Neuronal stem cell (in vitro differentiated cells): ENCODE results near the gene SHROOM4.

Experiments
- DNase-seq: peaks from one replicate; pipeline ENCODE4 v3.0.0-alpha.2; 2013; ENCODE audit warnings: low spot score
- H2AFZ ChIP-seq: one replicate; pipeline ENCODE4 v1.6.1; 2013; ENCODE audit warnings: mild to moderate bottlenecking, low read length, inconsistent platforms
- H2AK5ac ChIP-seq: 2 replicates; pipeline ENCODE4 v1.6.1; 2013; ENCODE audit warnings: low read depth, mild to moderate bottlenecking, inconsistent platforms, low read length, moderate library complexity, mixed read lengths
- H2BK120ac ChIP-seq: 2 replicates; pipeline ENCODE4 v1.6.1; 2013; ENCODE audit warnings: low read depth, mild to moderate bottlenecking, inconsistent platforms, low read length, moderate library complexity, mixed read lengths
- H2BK12ac ChIP-seq: one replicate; pipeline ENCODE4 v1.6.1; 2013; ENCODE audit warnings: low read length, inconsistent platforms
- H2BK15ac ChIP-seq: 2 replicates; pipeline ENCODE4 v1.6.1; 2013; ENCODE audit warnings: mild to moderate bottlenecking, low read length, inconsistent platforms, mixed read lengths
- H2BK5ac ChIP-seq: one replicate; pipeline ENCODE4 v1.6.1; 2013; ENCODE audit warnings: inconsistent platforms, mild to moderate bottlenecking, low read length, moderate library complexity
- H3K14ac ChIP-seq: one replicate; pipeline ENCODE4 v1.6.1; 2013; ENCODE audit warnings: low read length, inconsistent platforms
- H3K18ac ChIP-seq: 2 replicates; pipeline ENCODE4 v1.6.1; 2013; ENCODE audit warnings: low read length, inconsistent platforms
- H3K23ac ChIP-seq: 2 replicates; pipeline ENCODE4 v1.6.1; 2013; ENCODE audit warnings: low read depth, mild to moderate bottlenecking, mixed read lengths, low read length, inconsistent platforms; ENCODE audit not compliant: poor library complexity
- H3K27ac ChIP-seq: replicated peaks from 3 replicates; pipeline ENCODE4 v1.5.1; 2013; ENCODE audit warnings: low read length, inconsistent platforms
- H3K27me3 ChIP-seq, 3 experiments: 2 replicates each; pipeline ENCODE4 v1.6.1; 2013; ENCODE audit warnings: low read length in 3 of 3, mild to moderate bottlenecking in 2 of 3, inconsistent platforms in 1 of 3, low read depth in 1 of 3, mixed read lengths in 1 of 3, moderate library complexity in 1 of 3; ENCODE audit not compliant: control insufficient read depth in 3 of 3, insufficient read depth in 3 of 3
- H3K36me3 ChIP-seq, 2 donors: replicated peaks in 1 of 2; 2 replicates each; pipeline ENCODE4 v1.6.1; 2013; ENCODE audit warnings: low read length in 2 of 2; ENCODE audit not compliant: control insufficient read depth in 2 of 2, insufficient read depth in 2 of 2
- H3K4ac ChIP-seq: 2 replicates; pipeline ENCODE4 v1.6.1; 2013; ENCODE audit warnings: inconsistent platforms, mild to moderate bottlenecking, low read length, moderate library complexity
- H3K4me1 ChIP-seq, 2 donors: 1 replicate in 1 of 2; 2 replicates in 1 of 2; pipeline ENCODE4 v1.6.1; 2013; ENCODE audit warnings: low read length in 2 of 2, low read depth in 1 of 2; ENCODE audit not compliant: control insufficient read depth in 2 of 2, insufficient read depth in 1 of 2
- H3K4me2 ChIP-seq: one replicate; pipeline ENCODE4 v1.6.1; 2013; ENCODE audit warnings: mild to moderate bottlenecking, low read length, inconsistent platforms; ENCODE audit not compliant: insufficient read depth, poor library complexity, severe bottlenecking
- H3K4me3 ChIP-seq, 2 donors: 2 replicates each; pipeline ENCODE4 v1.5.1; 2013; ENCODE audit warnings: low read length in 2 of 2, mild to moderate bottlenecking in 2 of 2, inconsistent platforms in 1 of 2, moderate library complexity in 1 of 2
- H3K79me1 ChIP-seq: one replicate; pipeline ENCODE4 v1.6.1; 2013; ENCODE audit warnings: low read depth, mild to moderate bottlenecking, inconsistent platforms, low read length, moderate library complexity
- H3K9ac ChIP-seq: one replicate; pipeline ENCODE4 v1.6.1; 2013; ENCODE audit warnings: mild to moderate bottlenecking, low read depth, low read length, inconsistent platforms; ENCODE audit not compliant: poor library complexity
- H3K9me3 ChIP-seq, 2 donors: replicated peaks in 1 of 2; 2 replicates each; pipeline versions ENCODE3 to v1.6.1; 2013; ENCODE audit warnings: low read length in 2 of 2, mild to moderate bottlenecking in 2 of 2, inconsistent platforms in 1 of 2, low read depth in 1 of 2, mixed read lengths in 1 of 2, moderate library complexity in 1 of 2; ENCODE audit not compliant: control insufficient read depth in 2 of 2, insufficient read depth in 1 of 2
- H4K8ac ChIP-seq: one replicate; pipeline ENCODE4 v1.6.1; 2013; ENCODE audit warnings: low read depth, mild to moderate bottlenecking, inconsistent platforms, low read length, moderate library complexity
- H4K91ac ChIP-seq: one replicate; pipeline ENCODE4 v1.6.1; 2013; ENCODE audit warnings: low read length, low read depth, mild to moderate bottlenecking, inconsistent platforms; ENCODE audit not compliant: poor library complexity
- WGBS, 2 donors: extraction: QIAGEN DNeasy Blood & Tissue Kit; methylation state at CpG; one replicate each; pipeline ENCODE4 v1.1.7; 2013; ENCODE audit warnings: missing lambda C conversion rate in 2 of 2, mixed read lengths in 1 of 2; ENCODE audit not compliant: insufficient read length in 2 of 2, insufficient replicate concordance in 1 of 2; ENCODE audit errors: extremely low coverage in 2 of 2; 5-methylcytosine and 5-hydroxymethylcytosine counted together

The SHROOM4 gene

GRCh38 chrX:50818986-50819385 lies 5.0 kb upstream of the SHROOM4 start:
- no peaks in the 10 kb centered on the region for H3K9me3 ChIP-seq
- H3K79me1 ChIP-seq: no peaks in the 10 kb centered on the region
- H3K4me1 ChIP-seq: peaks cover 0 to 1% of the 10 kb centered on the region in 2 donors
- H2BK120ac ChIP-seq: no peak overlapping the region
- DNase-seq: no peak
- no peak overlapping the region for H3K18ac ChIP-seq
- no peak overlapping the region for H4K8ac ChIP-seq
- H3K27ac ChIP-seq: no peak overlapping the region
- no peak overlapping the region for H2BK15ac ChIP-seq
- no peaks in the 10 kb centered on the region for H3K36me3 ChIP-seq
- H3K4ac ChIP-seq: no peak overlapping the region
- H3K9ac ChIP-seq: no peak overlapping the region
- no peak overlapping the region for H3K4me2 ChIP-seq
- H3K23ac ChIP-seq: no peak overlapping the region
- H2AFZ ChIP-seq: no peak overlapping the region
- 100% methylated on average over 1 of the region's 1 CpG; no CpG with 5 or more reads in 1 of the 2 donors for WGBS, 2 donors
- no peak overlapping the region for H2AK5ac ChIP-seq
- H4K91ac ChIP-seq: no peak overlapping the region
- no peak overlapping the region for H3K14ac ChIP-seq
- H2BK5ac ChIP-seq: no peak overlapping the region
- H3K27me3 ChIP-seq: peaks cover 0 to 18% (median 0%) of the 10 kb centered on the region in 3 experiments
- no peak overlapping the region for H2BK12ac ChIP-seq
- H3K4me3 ChIP-seq: no peak overlapping the region

DNA sequence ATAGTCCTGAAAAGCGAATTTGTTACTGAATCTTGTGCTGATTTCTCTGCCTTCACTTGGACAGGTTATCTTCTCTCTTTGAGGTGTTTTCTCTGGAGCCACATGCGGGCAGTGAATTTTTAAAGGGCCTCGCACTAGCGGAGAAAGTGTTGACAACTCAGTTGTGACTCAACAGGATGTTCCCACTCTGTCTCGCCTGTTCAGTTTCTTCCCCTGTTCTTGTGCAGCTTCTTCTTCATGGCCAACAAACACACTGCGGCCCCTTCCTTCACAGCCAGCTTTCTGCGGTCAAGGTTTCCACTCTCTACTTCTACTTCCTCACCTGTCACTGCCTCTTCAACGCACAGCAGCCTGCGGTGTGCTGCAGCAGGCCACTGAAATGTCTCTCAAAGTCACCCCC lies 1.1 kb upstream of the SHROOM4 start:
- H3K27ac ChIP-seq: no peak overlapping the region
- H2BK5ac ChIP-seq: no peak overlapping the region
- no peak overlapping the region for H3K9ac ChIP-seq
- no peaks in the 10 kb centered on the region for H3K36me3 ChIP-seq
- H3K4ac ChIP-seq: no peak overlapping the region
- H3K4me1 ChIP-seq: peaks cover 1 to 2% of the 10 kb centered on the region in 2 donors
- WGBS, 2 donors: no CpG with 5 or more reads among the region's 9 CpGs
- H2BK120ac ChIP-seq: no peak overlapping the region
- no peak overlapping the region for H3K14ac ChIP-seq
- no peak for DNase-seq
- no peak overlapping the region for H3K4me2 ChIP-seq
- H2BK12ac ChIP-seq: no peak overlapping the region
- H3K18ac ChIP-seq: no peak overlapping the region
- H3K4me3 ChIP-seq: no peak overlapping the region
- no peak overlapping the region for H4K91ac ChIP-seq
- H2AFZ ChIP-seq: no peak overlapping the region
- no peaks in the 10 kb centered on the region for H3K9me3 ChIP-seq
- no peak overlapping the region for H2AK5ac ChIP-seq
- no peak overlapping the region for H4K8ac ChIP-seq
- no peaks in the 10 kb centered on the region for H3K79me1 ChIP-seq
- peaks cover 0 to 40% (median 0%) of the 10 kb centered on the region in 3 experiments for H3K27me3 ChIP-seq
- no peak overlapping the region for H3K23ac ChIP-seq
- H2BK15ac ChIP-seq: no peak overlapping the region

DNA sequence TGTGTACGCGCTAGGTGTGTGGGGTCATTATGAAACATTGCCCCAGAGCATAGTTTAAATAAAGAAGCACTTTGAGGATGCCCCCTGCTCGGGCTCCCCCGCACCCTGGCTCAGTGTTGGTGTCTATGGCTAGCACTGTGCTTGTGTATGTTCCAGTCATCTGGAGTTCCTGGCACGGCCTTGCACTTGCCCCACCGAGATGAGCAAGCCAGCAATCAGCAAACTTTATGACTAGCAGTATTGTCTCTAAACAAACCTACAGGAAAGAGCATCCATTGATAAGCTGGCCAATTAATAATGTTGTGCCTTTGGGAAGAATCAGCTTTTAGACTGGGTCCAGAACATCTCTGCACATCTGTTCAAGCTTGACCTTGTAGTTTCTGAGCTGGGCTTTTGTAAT lies 707 bp upstream of the SHROOM4 start:
- no peak for DNase-seq
- H3K9me3 ChIP-seq: no peaks in the 10 kb centered on the region
- WGBS, 2 donors: no CpG with 5 or more reads among the region's 6 CpGs
- H4K8ac ChIP-seq: no peak overlapping the region
- peaks cover 1 to 2% of the 10 kb centered on the region in 2 donors for H3K4me1 ChIP-seq
- peaks cover 0 to 40% (median 0%) of the 10 kb centered on the region in 3 experiments for H3K27me3 ChIP-seq
- no peak overlapping the region for H3K4ac ChIP-seq
- H3K23ac ChIP-seq: no peak overlapping the region
- H4K91ac ChIP-seq: no peak overlapping the region
- no peaks in the 10 kb centered on the region for H3K79me1 ChIP-seq
- H3K18ac ChIP-seq: peak overlapping the region; percentile 17
- peak overlapping the region in 1 of 2 donors; percentile 80 for H3K4me3 ChIP-seq
- H3K4me2 ChIP-seq: peak overlapping the region; percentile 54
- peak overlapping the region; percentile 79 for H2AFZ ChIP-seq
- H2AK5ac ChIP-seq: no peak overlapping the region
- H3K9ac ChIP-seq: peak overlapping the region; percentile 60
- no peak overlapping the region for H2BK5ac ChIP-seq
- H2BK12ac ChIP-seq: no peak overlapping the region
- no peak overlapping the region for H3K14ac ChIP-seq
- peak overlapping the region; percentile 64 for H3K27ac ChIP-seq
- no peak overlapping the region for H2BK120ac ChIP-seq
- no peak overlapping the region for H2BK15ac ChIP-seq
- H3K36me3 ChIP-seq: no peaks in the 10 kb centered on the region

DNA sequence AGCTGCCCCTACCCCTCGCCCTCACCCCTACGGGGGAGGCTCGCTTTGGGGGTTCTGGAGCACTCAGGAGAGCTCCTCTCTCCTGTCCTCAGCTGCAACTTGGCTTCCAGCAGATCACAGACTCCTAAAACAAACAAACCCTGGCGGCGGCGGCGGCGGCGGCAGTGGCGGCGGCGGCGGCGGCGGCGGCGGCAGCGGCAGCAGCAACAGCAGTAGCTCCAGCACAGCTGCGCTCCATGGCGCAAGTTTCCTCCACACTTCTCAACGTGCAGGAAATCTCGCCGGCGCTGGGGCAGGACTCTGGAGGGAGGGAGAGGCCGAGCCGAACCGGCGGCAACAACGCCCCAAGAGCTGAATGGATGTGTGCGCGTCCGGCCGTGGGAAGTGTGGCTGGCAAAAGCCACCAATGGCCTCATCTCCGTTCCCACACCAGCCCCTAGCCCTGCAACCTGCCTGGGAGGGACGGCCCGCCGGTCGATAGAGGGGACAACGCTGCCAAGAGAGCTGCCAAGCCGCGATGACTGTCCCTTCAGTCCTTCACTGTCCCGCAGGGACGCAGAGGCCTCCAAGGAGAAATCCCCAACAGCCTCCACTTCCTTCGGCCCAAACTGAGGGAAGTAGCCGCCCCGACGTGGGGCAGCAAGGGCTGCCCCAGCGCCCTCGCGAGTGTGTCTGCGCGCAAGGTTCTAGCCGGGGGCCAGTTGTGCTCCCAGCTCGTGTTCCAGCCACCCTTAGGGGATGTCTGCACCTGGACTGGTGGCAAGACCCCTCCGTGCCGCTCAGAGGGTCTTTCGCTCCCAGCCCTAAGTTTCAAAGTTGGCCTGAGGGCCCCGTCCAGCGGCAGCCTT lies 775 bp downstream of the SHROOM4 start:
- no peak overlapping the region for H3K23ac ChIP-seq
- H2BK5ac ChIP-seq: no peak overlapping the region
- H4K8ac ChIP-seq: no peak overlapping the region
- peak overlapping the region; percentile 90 for H3K9ac ChIP-seq
- H2AFZ ChIP-seq: peak overlapping the region; percentile 79
- no peak overlapping the region for H2AK5ac ChIP-seq
- peak overlapping the region; percentile 21 for H3K14ac ChIP-seq
- peak overlapping the region; percentile 25 to 80 for H3K4me3 ChIP-seq
- H2BK15ac ChIP-seq: no peak overlapping the region
- H3K18ac ChIP-seq: peak overlapping the region; percentile 85
- H2BK12ac ChIP-seq: no peak overlapping the region
- WGBS, 2 donors: no CpG with 5 or more reads among the region's 59 CpGs
- H3K79me1 ChIP-seq: no peaks in the 10 kb centered on the region
- no peaks in the 10 kb centered on the region for H3K9me3 ChIP-seq
- H3K36me3 ChIP-seq: no peaks in the 10 kb centered on the region
- no peak overlapping the region for H3K4ac ChIP-seq
- no peak overlapping the region for H3K27ac ChIP-seq
- H3K4me2 ChIP-seq: peak overlapping the region; percentile 83
- peaks cover 0 to 40% (median 0%) of the 10 kb centered on the region in 3 experiments for H3K27me3 ChIP-seq
- DNase-seq: peak; percentile 15
- peaks cover 1 to 2% of the 10 kb centered on the region in 2 donors for H3K4me1 ChIP-seq
- no peak overlapping the region for H4K91ac ChIP-seq
- H2BK120ac ChIP-seq: no peak overlapping the region
